Colonic mucosa (tissue), 4 donors: Measurements from ENCODE around the gene TAP1. TPM values are rescaled to one million over a fixed set of nuclear protein-coding genes. Genes with fewer than 3 reads are reported as not detected.
"Not testable (repeated sequence)": the region's sequence is repeated elsewhere in the genome, so short reads cannot be mapped to it uniquely, and the experiment has no call there.

Experiments used
- DNase-seq: peaks from one replicate; pipeline ENCODE4 v3.0.0-alpha.2; 2020
- H3K27ac ChIP-seq: fragments of 200-600 bp; one replicate; pipeline ENCODE4 v1.8.0; 2021
- H3K27me3 ChIP-seq: fragments of 200-600 bp; one replicate; pipeline ENCODE4 v1.8.0; 2021
- H3K36me3 ChIP-seq: fragments of 200-600 bp; one replicate; pipeline ENCODE4 v1.8.0; 2021
- H3K4me1 ChIP-seq: fragments of 200-600 bp; one replicate; pipeline ENCODE4 v1.8.0; 2021; ENCODE audit warnings: mild to moderate bottlenecking
- H3K4me3 ChIP-seq: fragments of 200-600 bp; one replicate; pipeline ENCODE4 v1.8.0; 2021
- H3K9ac ChIP-seq, 2 donors: one replicate each; pipeline ENCODE4 v1.7.0; 2013; ENCODE audit warnings: control low read depth in 2 of 2, low read depth in 2 of 2, low read length in 2 of 2
- H3K9me3 ChIP-seq: fragments of 200-600 bp; one replicate; pipeline ENCODE4 v1.8.0; 2021
- intact Hi-C: fragments of 100-400 bp; cut with DNase I; formaldehyde crosslinking; loops from one replicate; pipeline ENCODE4 v1.14.1; 2022
- total RNA-seq, 2 donors: library from RNA; stranded (reverse); fragmentation: NEBNext Ultra II Directional in 1 of 2; extraction: Animal tissue kit (Norgen Biotek cat#: 25700) in 1 of 2; gene quantifications; one replicate each; pipeline ENCODE4 v1.2.1, GENCODE V29; 2021
- TF ChIP-seq, protein P1 (sequence below): fragments of 200-600 bp; IDR thresholded peaks from one replicate; pipeline ENCODE4 v1.8.0; 2022; ENCODE audit warnings: antibody characterized with exemption, mild to moderate bottlenecking
- donor health status: healthy.
- donor health status: DM: no; HTN: no; CAD: no.
- donor health status: DM: no; HTN: no; CAD: no.

The TAP1 gene
- total RNA-seq, 2 donors from 2014 or later: 86.9 to 128 TPM

DNA sequence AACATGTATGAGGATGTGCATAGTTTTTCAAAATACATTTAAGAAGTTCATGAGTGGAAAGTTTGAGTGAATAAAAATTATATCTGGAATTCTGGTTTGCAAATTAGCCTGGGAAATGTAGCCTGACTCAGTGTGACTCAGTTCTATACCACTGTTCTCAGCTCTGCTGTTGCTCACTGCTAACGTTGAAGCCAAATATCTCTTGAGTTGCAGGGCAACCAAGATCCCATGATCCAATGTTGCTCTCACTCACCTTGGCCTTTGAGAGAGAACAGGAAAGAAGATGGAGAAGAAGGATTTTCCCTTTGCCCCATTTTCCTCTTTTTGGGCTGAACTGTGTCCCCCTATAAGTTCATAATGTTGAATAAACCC, 29.4 kb upstream of the TAP1 start:
- Histone ChIP-seq H3K4me1 (no peaks in the 10 kb centered on the region), H3K9ac (no peak overlapping the region), H3K27me3 (no peaks in the 10 kb centered on the region), H3K4me3 (no peak overlapping the region), H3K27ac (no peak overlapping the region), H3K9me3 (no peaks in the 10 kb centered on the region), H3K36me3 (no peaks in the 10 kb centered on the region)
- no peak for DNase-seq
- intact Hi-C loops: no loop called here
- TF ChIP-seq, protein P1, sequence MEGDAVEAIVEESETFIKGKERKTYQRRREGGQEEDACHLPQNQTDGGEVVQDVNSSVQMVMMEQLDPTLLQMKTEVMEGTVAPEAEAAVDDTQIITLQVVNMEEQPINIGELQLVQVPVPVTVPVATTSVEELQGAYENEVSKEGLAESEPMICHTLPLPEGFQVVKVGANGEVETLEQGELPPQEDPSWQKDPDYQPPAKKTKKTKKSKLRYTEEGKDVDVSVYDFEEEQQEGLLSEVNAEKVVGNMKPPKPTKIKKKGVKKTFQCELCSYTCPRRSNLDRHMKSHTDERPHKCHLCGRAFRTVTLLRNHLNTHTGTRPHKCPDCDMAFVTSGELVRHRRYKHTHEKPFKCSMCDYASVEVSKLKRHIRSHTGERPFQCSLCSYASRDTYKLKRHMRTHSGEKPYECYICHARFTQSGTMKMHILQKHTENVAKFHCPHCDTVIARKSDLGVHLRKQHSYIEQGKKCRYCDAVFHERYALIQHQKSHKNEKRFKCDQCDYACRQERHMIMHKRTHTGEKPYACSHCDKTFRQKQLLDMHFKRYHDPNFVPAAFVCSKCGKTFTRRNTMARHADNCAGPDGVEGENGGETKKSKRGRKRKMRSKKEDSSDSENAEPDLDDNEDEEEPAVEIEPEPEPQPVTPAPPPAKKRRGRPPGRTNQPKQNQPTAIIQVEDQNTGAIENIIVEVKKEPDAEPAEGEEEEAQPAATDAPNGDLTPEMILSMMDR: no peak

DNA sequence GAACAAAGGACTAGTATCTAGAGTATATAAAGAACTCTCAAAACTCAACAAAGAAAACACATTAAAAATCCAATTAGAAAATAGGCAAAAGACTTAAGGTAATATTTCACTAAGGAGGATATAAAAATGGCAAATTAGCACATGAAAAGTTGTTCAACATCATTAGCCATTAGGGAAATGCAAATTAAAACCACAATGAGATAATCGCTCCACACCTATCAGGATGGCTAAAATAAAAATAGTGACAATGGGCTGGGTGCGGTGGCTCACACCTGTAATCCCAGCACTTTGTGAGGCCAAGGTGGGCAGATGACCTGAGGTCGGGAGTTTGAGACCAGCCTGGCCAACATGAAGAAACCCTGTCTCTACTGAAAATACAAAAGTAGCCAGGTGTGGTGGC, 27.5 kb upstream of the TAP1 start:
- H3K27me3 ChIP-seq, H3K36me3 ChIP-seq, intact Hi-C loops, H3K4me3 ChIP-seq, H3K4me1 ChIP-seq, H3K9me3 ChIP-seq, DNase-seq, H3K9ac ChIP-seq, H3K27ac ChIP-seq: not testable (repeated sequence)

DNA sequence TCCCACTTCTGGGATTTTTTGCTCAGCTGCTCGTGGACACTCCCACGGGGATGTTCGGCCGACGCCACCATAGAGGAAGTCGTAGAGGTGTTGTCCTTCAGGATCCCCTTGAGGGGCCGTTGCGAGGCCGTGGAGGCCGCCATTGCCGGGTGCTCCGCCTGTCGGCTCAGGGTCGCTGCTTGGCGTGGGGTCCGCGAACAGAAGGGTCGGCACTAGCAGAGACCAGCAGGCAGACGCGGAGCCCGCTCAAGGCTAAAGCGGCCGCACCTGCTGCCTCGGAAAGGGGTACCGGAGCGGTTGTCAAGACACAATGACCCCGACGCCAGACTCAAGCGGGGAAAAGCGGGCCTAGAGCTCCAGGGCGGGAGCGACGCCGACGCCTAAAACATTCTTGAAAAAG, 26.2 kb upstream of the TAP1 start:
- Histone ChIP-seq H3K4me3 (no peak overlapping the region), H3K27ac (no peak overlapping the region), H3K27me3 (no peaks in the 10 kb centered on the region), H3K9ac (no peak overlapping the region), H3K4me1 (no peaks in the 10 kb centered on the region), H3K9me3 (no peaks in the 10 kb centered on the region), H3K36me3 (no peaks in the 10 kb centered on the region)
- intact Hi-C loops: no loop called here
- TF ChIP-seq, protein P1: no peak
- DNase-seq: no peak

DNA sequence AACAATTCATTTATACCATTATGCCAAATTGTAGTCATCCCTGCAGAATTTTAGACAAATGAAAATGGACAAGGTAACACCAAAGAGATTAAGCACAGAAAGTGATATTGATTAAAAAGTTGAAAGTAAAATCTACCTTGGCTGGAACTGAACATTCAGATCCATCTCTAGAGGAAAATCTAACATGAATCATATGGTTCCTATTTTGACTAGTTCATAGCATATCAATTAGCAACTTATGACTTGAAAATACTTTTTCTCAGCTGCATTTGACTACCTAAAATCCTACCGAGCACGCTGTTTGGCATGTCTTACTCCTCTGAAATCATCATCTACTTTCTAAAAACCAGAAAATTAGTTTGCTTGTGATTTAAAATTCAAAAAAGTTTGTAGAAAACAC, 23.1 kb upstream of the TAP1 start:
- no peaks in the 10 kb centered on the region for H3K9me3 ChIP-seq
- DNase-seq: no peak
- no peaks in the 10 kb centered on the region for H3K36me3 ChIP-seq
- TF ChIP-seq, protein P1: no peak
- H3K9ac ChIP-seq: no peak overlapping the region
- no peaks in the 10 kb centered on the region for H3K27me3 ChIP-seq
- no peak overlapping the region for H3K27ac ChIP-seq
- no peak overlapping the region for H3K4me3 ChIP-seq
- H3K4me1 ChIP-seq: no peaks in the 10 kb centered on the region
- intact Hi-C loops: no loop called here

DNA sequence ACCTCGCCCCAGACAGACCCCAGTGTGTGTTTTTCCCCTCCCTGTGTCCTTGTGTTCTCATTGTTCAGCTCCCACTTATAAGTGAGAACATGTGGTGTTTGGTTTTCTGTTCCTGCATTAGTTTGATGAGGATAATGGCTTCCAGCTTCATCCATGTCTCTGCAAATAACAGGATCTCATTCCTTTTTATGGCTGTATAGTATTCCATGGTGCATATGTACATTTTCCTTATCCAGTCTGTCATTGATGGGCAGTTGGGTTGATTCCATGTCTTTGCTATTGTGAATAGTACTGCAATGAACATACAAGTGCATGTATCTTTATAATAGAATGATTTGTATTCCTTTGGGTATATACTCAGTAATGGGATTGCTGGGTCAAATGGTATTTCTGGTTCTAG, 20.4 kb upstream of the TAP1 start:
- H3K4me1 ChIP-seq: not testable (repeated sequence)

DNA sequence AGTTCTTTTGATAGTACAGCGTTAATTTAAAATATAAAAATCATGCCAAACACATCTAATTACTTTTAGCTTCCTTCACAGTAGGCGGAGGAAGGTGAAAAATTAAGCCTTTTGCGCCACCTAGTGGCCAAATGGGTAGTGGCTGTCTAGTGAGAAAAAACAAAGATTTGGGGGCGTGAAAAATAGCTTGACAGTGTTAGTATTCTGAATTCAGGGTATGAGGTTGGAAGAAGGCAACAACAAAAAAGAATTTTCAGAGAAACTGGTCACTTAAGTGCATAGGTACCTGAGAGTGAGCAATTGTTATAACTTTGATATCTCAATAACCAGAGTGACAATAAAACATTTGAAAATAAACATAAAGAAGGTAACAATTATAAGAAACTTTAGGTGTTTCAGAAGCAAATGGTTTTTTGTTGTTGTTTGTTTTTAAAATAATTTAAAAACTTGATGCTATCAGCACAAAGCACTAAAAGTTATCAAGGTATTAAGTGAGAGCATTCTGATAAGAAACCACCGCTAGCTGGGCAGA, 14.8 kb upstream of the TAP1 start:
- Histone ChIP-seq H3K27me3 (no peaks in the 10 kb centered on the region), H3K9ac (no peak overlapping the region), H3K9me3 (no peaks in the 10 kb centered on the region), H3K27ac (no peak overlapping the region), H3K4me3 (no peak overlapping the region), H3K4me1 (no peaks in the 10 kb centered on the region), H3K36me3 (no peaks in the 10 kb centered on the region)
- TF ChIP-seq, protein P1: peak; percentile 95
- intact Hi-C loops: loop anchor here (5.0 to 10.0 kb wide), 2 partner anchors 41 to 454 kb away; no protein-coding TSS in a partner anchor
- peak; percentile 87 for DNase-seq

More for the DNA sequence above, 20.4 kb upstream of the TAP1 start:
- intact Hi-C loops: loop anchor here (5.0 kb wide), 1 partner anchor 37 kb away; the partner anchor contains the start of gene TAP2
- H3K9me3 ChIP-seq, H3K9ac ChIP-seq, H3K27me3 ChIP-seq, H3K27ac ChIP-seq, DNase-seq, H3K36me3 ChIP-seq, H3K4me3 ChIP-seq: not testable (repeated sequence)
